CD4-positive, alpha-beta T cell (primary cell): ENCODE measurements around the gene GPR158. TPM values are rescaled to one million over a fixed set of nuclear protein-coding genes. Genes with fewer than 3 reads are reported as not detected.

Experiments used
- ATAC-seq: fragments of 200-7000 bp; cut with Tn5 transposase; one replicate; pipeline ENCODE4 v1.10.0; 2022; ENCODE audit warnings: mild to moderate bottlenecking; ENCODE audit not compliant: poor library complexity
- CTCF ChIA-PET: fragments of 350-600 bp; sonication (Branson Sonifier 250); formaldehyde crosslinking; loops from one replicate; lab custom pipeline; 2021; ENCODE audit warnings: antibody characterized with exemption, inconsistent platforms; lab: Charles Lee
- POLR2A ChIA-PET: fragments of 350-600 bp; sonication (Branson Sonifier 250); formaldehyde crosslinking; loops from one replicate; lab custom pipeline; 2021; ENCODE audit warnings: antibody characterized with exemption, inconsistent platforms; lab: Charles Lee
- DNase-seq, 14 experiments: peaks; one replicate each; pipeline ENCODE4 v3.0.0-alpha.2; 2013 to 2020; ENCODE audit warnings: mixed read lengths in 2 of 14
- H3K27ac ChIP-seq, 2 donors: one replicate each; pipeline versions ENCODE4 v1.5.1 to v1.7.0; 2013; ENCODE audit warnings: low read length in 2 of 2, low read depth in 1 of 2, mild to moderate bottlenecking in 1 of 2
- H3K27me3 ChIP-seq, 2 experiments: 1 replicate in 1 of 2; 2 replicates in 1 of 2; pipeline versions ENCODE4 v1.6.1 to v1.7.0; 2013; ENCODE audit warnings: low read length in 2 of 2, control low read depth in 1 of 2, mild to moderate bottlenecking in 1 of 2, moderate library complexity in 1 of 2; ENCODE audit not compliant: insufficient read depth in 2 of 2, control insufficient read depth in 1 of 2
- H3K36me3 ChIP-seq: one replicate; pipeline ENCODE4 v1.6.1; 2013; ENCODE audit warnings: low read length, control low read depth; ENCODE audit not compliant: insufficient read depth
- H3K4me1 ChIP-seq: one replicate; pipeline ENCODE4 v1.6.1; 2013; ENCODE audit warnings: low read length, control low read depth; ENCODE audit not compliant: insufficient read depth
- H3K4me3 ChIP-seq: one replicate; pipeline ENCODE4 v1.5.1; 2013; ENCODE audit warnings: mild to moderate bottlenecking, low read length, moderate library complexity
- H3K9me3 ChIP-seq, 2 experiments: 1 replicate in 1 of 2; 2 replicates in 1 of 2; pipeline versions ENCODE4 v1.6.1 to v1.7.0; 2013; ENCODE audit warnings: low read length in 2 of 2, mild to moderate bottlenecking in 2 of 2, control low read depth in 1 of 2, moderate library complexity in 1 of 2; ENCODE audit not compliant: control insufficient read depth in 1 of 2, insufficient read depth in 1 of 2
- H3K27ac Mint-ChIP-seq: one replicate; pipeline ENCODE4 v1.8.0; 2020; ENCODE audit warnings: mixed read lengths
- H3K27me3 Mint-ChIP-seq: one replicate; pipeline ENCODE4 v1.8.0; 2021; ENCODE audit warnings: mixed read lengths
- H3K36me3 Mint-ChIP-seq: one replicate; pipeline ENCODE4 v1.8.0; 2021; ENCODE audit warnings: low read depth, mixed read lengths
- H3K4me1 Mint-ChIP-seq: one replicate; pipeline ENCODE4 v1.8.0; 2021; ENCODE audit warnings: low read depth, mixed read lengths
- H3K4me3 Mint-ChIP-seq: one replicate; pipeline ENCODE4 v1.8.0; 2020; ENCODE audit warnings: mild to moderate bottlenecking, mixed read lengths
- H3K9me3 Mint-ChIP-seq: one replicate; pipeline ENCODE4 v1.8.0; 2020; ENCODE audit warnings: mixed read lengths
- CTCF ChIP-seq: fragments of 200-600 bp; IDR thresholded peaks from one replicate; pipeline ENCODE4 v1.8.0; 2022; ENCODE audit warnings: antibody characterized with exemption, mild to moderate bottlenecking
- intact Hi-C, 2 experiments: fragments of 100-400 bp; cut with DNase I in 1 of 2; cut with micrococcal nuclease in 1 of 2; formaldehyde crosslinking; loops; one replicate each; pipeline versions ENCODE4 v1.15.1 to v1.9.0; 2023 to 2025; cut with DNase I, micrococcal nuclease
- total RNA-seq, 174 experiments: library from RNA in 2 of 174; stranded (reverse) in 2 of 174; gene quantifications; one replicate each; pipeline ENCODE4 v1.2.3 and lab custom pipeline; 2021 to 2026

The GPR158 gene
- total RNA-seq, 2 experiments from 2014 or later = not detected

- Mint-ChIP-seq H3K27ac (no peak overlapping the region), H3K4me3 (no peak overlapping the region), H3K36me3 (no peaks in the 10 kb centered on the region), H3K27me3 (no peaks in the 10 kb centered on the region), H3K4me1 (no peaks in the 10 kb centered on the region), H3K9me3 (no peaks in the 10 kb centered on the region)
- no peak for TF ChIP-seq CTCF
- ChIA-PET CTCF (no interaction called here), POLR2A (no interaction called here)
- intact Hi-C loops = no loop called here
- H3K4me3 ChIP-seq = no peak overlapping the region
- DNase-seq (no peak), ATAC-seq (no peak)
- H3K27ac ChIP-seq = no peak overlapping the region
- no peaks in the 10 kb centered on the region for H3K4me1 ChIP-seq
- no peaks in the 10 kb centered on the region for H3K36me3 ChIP-seq
- H3K9me3 ChIP-seq = no peaks in the 10 kb centered on the region
- H3K27me3 ChIP-seq = no peaks in the 10 kb centered on the region
These were observed 86.3 kb downstream of the GPR158 start for GRCh38 chr10:25261110-25261509.

- intact Hi-C loops = no loop called here
- Mint-ChIP-seq H3K4me1 (no peaks in the 10 kb centered on the region), H3K27me3 (no peaks in the 10 kb centered on the region), H3K4me3 (no peak overlapping the region), H3K27ac (no peak overlapping the region), H3K36me3 (no peaks in the 10 kb centered on the region), H3K9me3 (no peaks in the 10 kb centered on the region)
- TF ChIP-seq CTCF = no peak
- Histone ChIP-seq H3K4me1 (no peaks in the 10 kb centered on the region), H3K27me3 (no peaks in the 10 kb centered on the region), H3K9me3 (no peaks in the 10 kb centered on the region), H3K27ac (no peak overlapping the region), H3K36me3 (no peaks in the 10 kb centered on the region), H3K4me3 (no peak overlapping the region)
- ChIA-PET CTCF (no interaction called here), POLR2A (no interaction called here)
- no peak for DNase-seq
- ATAC-seq = no peak
These were observed 86.8 kb downstream of the GPR158 start for GRCh38 chr10:25261558-25261957.

- Histone ChIP-seq H3K4me3 (no peak overlapping the region), H3K9me3 (no peaks in the 10 kb centered on the region), H3K36me3 (no peaks in the 10 kb centered on the region), H3K4me1 (no peaks in the 10 kb centered on the region), H3K27me3 (no peaks in the 10 kb centered on the region), H3K27ac (no peak overlapping the region)
- Mint-ChIP-seq H3K27me3 (no peaks in the 10 kb centered on the region), H3K36me3 (no peaks in the 10 kb centered on the region), H3K4me3 (no peak overlapping the region), H3K4me1 (no peaks in the 10 kb centered on the region), H3K9me3 (no peaks in the 10 kb centered on the region), H3K27ac (no peak overlapping the region)
- POLR2A ChIA-PET = no interaction called here
- ATAC-seq (no peak), DNase-seq (no peak)
- CTCF ChIA-PET = no interaction called here
- intact Hi-C loops = no loop called here
- TF ChIP-seq CTCF = no peak
These were observed 89.1 kb downstream of the GPR158 start for GRCh38 chr10:25263931-25264330.
